HG03135 (cell line): ENCODE measurements around the gene CDC37L1.
A peak's percentile ranks its signal among the peaks of the same experiment; 100 is the strongest.

Experiments used
- ATAC-seq: cut with Tn5 transposase; IDR thresholded peaks from one replicate; pipeline ENCODE4 v1.9.1; 2021; ENCODE audit warnings: mild to moderate bottlenecking, moderate library complexity; ENCODE audit not compliant: unreplicated experiment

The CDC37L1 gene

GRCh38 chr9:4713849-4714248 lies 34.5 kb downstream of the CDC37L1 start:
- no peak for ATAC-seq

GRCh38 chr9:4714266-4715016 lies 35.1 kb downstream of the CDC37L1 start:
- ATAC-seq: no peak

GRCh38 chr9:4716163-4716562 lies 36.8 kb downstream of the CDC37L1 start:
- ATAC-seq: no peak

- no peak for ATAC-seq
Measured at GRCh38 chr9:4717815-4718214, 38.4 kb downstream of the CDC37L1 start.

GRCh38 chr9:4718911-4719310 lies 39.5 kb downstream of the CDC37L1 start:
- no peak for ATAC-seq

GRCh38 chr9:4721736-4722135 lies 42.4 kb downstream of the CDC37L1 start:
- no peak for ATAC-seq

- ATAC-seq: no peak
Measured at GRCh38 chr9:4725706-4726442, 46.5 kb downstream of the CDC37L1 start.

GRCh38 chr9:4727593-4727992 lies 48.2 kb downstream of the CDC37L1 start:
- ATAC-seq: no peak

GRCh38 chr9:4732890-4733289 lies 53.5 kb downstream of the CDC37L1 start:
- no peak for ATAC-seq

- ATAC-seq: no peak
Measured at GRCh38 chr9:4734150-4734549, 54.8 kb downstream of the CDC37L1 start.

- ATAC-seq: no peak
Measured at GRCh38 chr9:4738866-4739586, 59.7 kb downstream of the CDC37L1 start.

- no peak for ATAC-seq
Measured at GRCh38 chr9:4739587-4740387, 60.4 kb downstream of the CDC37L1 start.

- ATAC-seq: no peak
Measured at GRCh38 chr9:4740388-4740637, 60.9 kb downstream of the CDC37L1 start.

GRCh38 chr9:4740638-4741364 lies 61.4 kb downstream of the CDC37L1 start, which contains the start of gene AK3:
AK3 (minus strand) TSS chr9:4741202; CDS start chr9:4741087, 115 bp downstream.
- ATAC-seq: peak; percentile 83

- peak; percentile 2 for ATAC-seq
Measured at GRCh38 chr9:4741365-4742089, 62.2 kb downstream of the CDC37L1 start.

- ATAC-seq: no peak
Measured at GRCh38 chr9:4742246-4742645, 62.9 kb downstream of the CDC37L1 start.

GRCh38 chr9:4743131-4743875 lies 63.9 kb downstream of the CDC37L1 start:
- no peak for ATAC-seq

- ATAC-seq: no peak
Measured at GRCh38 chr9:4746278-4747030, 67.1 kb downstream of the CDC37L1 start.
